Motor neuron (in vitro differentiated cells): ENCODE results near the gene ZNF747. TPM values are rescaled to one million over a fixed set of nuclear protein-coding genes. Genes with fewer than 3 reads are reported as not detected.

Experiments used
- ATAC-seq, 8 experiments: fragments of 200-7000 bp; cut with Tn5 transposase; replicated peaks in 6 of 8; 2 replicates each; pipeline ENCODE4 v1.8.0; 2021; ENCODE audit warnings: mild to moderate bottlenecking in 8 of 8, moderate library complexity in 8 of 8
- H3K27ac ChIP-seq, 2 donors: fragments of 250-450 bp; sonication (Bioruptor Pico); 2 replicates each; pipeline ENCODE4 v1.9.0; 2021; ENCODE audit warnings: antibody characterized with exemption in 2 of 2, mild to moderate bottlenecking in 2 of 2, moderate library complexity in 1 of 2
- H3K4me1 ChIP-seq, 2 donors: fragments of 250-450 bp; sonication (Bioruptor Pico); replicated peaks in 1 of 2; 2 replicates each; pipeline ENCODE4 v1.6.1; 2021; ENCODE audit warnings: antibody characterized with exemption in 2 of 2, mild to moderate bottlenecking in 2 of 2, moderate library complexity in 1 of 2
- H3K4me3 ChIP-seq, 5 donors: fragments of 250-450 bp; sonication (Bioruptor Pico); 2 replicates each; pipeline ENCODE4 v1.9.0; 2021; ENCODE audit warnings: antibody characterized with exemption in 5 of 5, mild to moderate bottlenecking in 5 of 5, moderate library complexity in 4 of 5
- WGBS, 10 experiments: fragments of 450-650 bp; shearing (Covaris generic); methylation state at CpG; one replicate each; pipeline ENCODE4 v1.0.0; 2022; 5-methylcytosine and 5-hydroxymethylcytosine counted together
- in situ Hi-C, 9 experiments: fragments of 400-800 bp; cut with MboI; loops; one replicate each; pipeline ENCODE4 v1.15.0; 2021; ENCODE audit warnings: low sequenced_read_pairs in 9 of 9, low pct_unique_long_range_greater_than_20kb in 2 of 9; ENCODE audit not compliant: unreplicated experiment in 9 of 9
- total RNA-seq, 8 experiments: library from RNA; unstranded; fragments of 300-600 nt; gene quantifications; 2 replicates each; pipeline versions ENCODE4 v1.2.3 to v1.2.4, GENCODE V29; 2022

The ZNF747 gene
- total RNA-seq, 8 experiments from 2014 or later: 5.2 to 15.2 (median 8.1) TPM

DNA sequence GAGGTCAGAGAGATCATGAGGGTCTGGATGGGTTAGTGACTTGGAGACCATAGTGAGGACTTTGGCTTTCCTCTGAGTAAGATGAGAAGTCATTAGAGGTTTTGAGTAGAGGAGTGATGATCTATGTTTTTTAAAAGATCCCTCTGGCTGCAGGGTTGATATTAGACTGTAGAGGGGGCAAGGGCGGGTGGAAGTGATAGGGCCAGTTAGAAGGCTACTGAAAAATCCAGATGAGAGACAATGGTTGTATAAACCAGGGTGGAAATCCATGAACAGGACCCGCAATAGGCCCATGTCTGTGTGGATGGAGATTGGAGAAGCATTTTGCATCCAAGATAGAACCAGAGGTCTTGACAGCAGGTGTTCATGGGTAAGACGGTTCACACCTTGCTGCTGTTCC, 52.3 kb downstream of the ZNF747 start:
- Histone ChIP-seq H3K4me3 (no peak overlapping the region), H3K27ac (no peak overlapping the region), H3K4me1 (no peaks in the 10 kb centered on the region)
- WGBS, 10 experiments: 0 to 93% (median 75%) methylated on average over 1 to 3 of the region's 3 CpGs; no CpG with 5 or more reads in 2 of the 10 experiments
- peak in 3 of 8 experiments; percentile 57 to 75 (median 67) for ATAC-seq
- in situ Hi-C loops: no loop called here

DNA sequence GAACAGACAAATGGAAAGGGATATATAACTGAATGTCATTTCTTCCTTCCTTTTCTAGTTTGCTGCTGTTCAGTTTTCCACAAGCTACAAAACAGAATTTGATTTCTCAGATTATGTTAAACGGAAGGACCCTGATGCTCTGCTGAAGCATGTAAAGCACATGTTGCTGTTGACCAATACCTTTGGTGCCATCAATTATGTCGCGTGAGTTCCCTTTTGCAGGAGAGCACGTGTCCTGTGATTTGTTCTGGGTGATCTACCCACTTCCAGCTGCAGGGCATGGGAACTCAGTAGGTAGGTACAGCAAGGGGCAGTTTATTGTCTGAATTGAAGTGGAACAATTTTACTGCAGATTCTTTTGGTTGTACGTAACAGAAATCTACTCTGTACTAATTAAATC, 53.3 kb downstream of the ZNF747 start:
- H3K27ac ChIP-seq: no peak overlapping the region
- no peaks in the 10 kb centered on the region for H3K4me1 ChIP-seq
- WGBS, 10 experiments: 0 to 95% (median 58%) methylated on average over 1 to 5 of the region's 5 CpGs
- no peak overlapping the region for H3K4me3 ChIP-seq
- ATAC-seq: no peak
- in situ Hi-C loops: no loop called here

Other genes starting within 250 kb of the ZNF747 start
- 10 to 100 TPM; 36.3 to 60.7 (median 44.6) TPM for gene CD2BP2, start 179.6 kb downstream of the ZNF747 start, total RNA-seq
- gene TBC1D10B, start 164.4 kb downstream of the ZNF747 start, total RNA-seq: 10 to 100 TPM; 15.4 to 32.3 (median 21.5) TPM
- gene MYL11, start 160.1 kb downstream of the ZNF747 start, total RNA-seq: 1 to 10 TPM in 3 of 8 experiments, not detected in 5; 1.1 to 7.5 (median 3.0) TPM
- gene SEPTIN1, start 152.3 kb downstream of the ZNF747 start, total RNA-seq: 1 to 10 TPM; 1.8 to 8.3 (median 4.1) TPM
- 10 to 100 TPM in 5 of 8 experiments, 1 to 10 TPM in 3; 2.2 to 49.5 (median 18.4) TPM for gene ZNF48, start 139.4 kb downstream of the ZNF747 start, total RNA-seq
- gene ZNF771, start 127.3 kb downstream of the ZNF747 start, total RNA-seq: 1 to 10 TPM; 1.6 to 6.9 (median 3.7) TPM
- gene DCTPP1, start 104.8 kb downstream of the ZNF747 start, total RNA-seq: 10 to 100 TPM; 16.4 to 50.9 (median 26.7) TPM
- 10 to 100 TPM in 7 of 8 experiments, 1 to 10 TPM in 1; 8.3 to 38.0 (median 17.5) TPM for gene SEPHS2, start 89.0 kb downstream of the ZNF747 start, total RNA-seq
- gene ITGAL, start 62.1 kb downstream of the ZNF747 start, total RNA-seq: 1 to 10 TPM in 2 of 8 experiments, under 1 TPM in 6; 0.05 to 1.9 (median 0.52) TPM
- 10 to 100 TPM; 19.2 to 50.4 (median 36.7) TPM for gene ZNF768, start 8.3 kb downstream of the ZNF747 start, total RNA-seq
- gene ZNF764, start 23.5 kb upstream of the ZNF747 start, total RNA-seq: 10 to 100 TPM in 3 of 8 experiments, 1 to 10 TPM in 5; 3.4 to 13.0 (median 9.3) TPM
- gene ZNF688, start 36.9 kb upstream of the ZNF747 start, total RNA-seq: 10 to 100 TPM in 2 of 8 experiments, 1 to 10 TPM in 6; 4.5 to 13.8 (median 8.0) TPM
- 10 to 100 TPM in 5 of 8 experiments, 1 to 10 TPM in 3; 4.9 to 15.0 (median 11.2) TPM for gene ZNF785, start 50.8 kb upstream of the ZNF747 start, total RNA-seq
- 10 to 100 TPM in 4 of 8 experiments, 1 to 10 TPM in 4; 6.0 to 18.7 (median 10.1) TPM for gene ZNF689, start 75.5 kb upstream of the ZNF747 start, total RNA-seq
- 10 to 100 TPM; 12.4 to 30.7 (median 19.9) TPM for gene PRR14, start 116.1 kb upstream of the ZNF747 start, total RNA-seq
- 10 to 100 TPM; 17.4 to 53.3 (median 29.4) TPM for gene FBRS, start 123.6 kb upstream of the ZNF747 start, total RNA-seq
- 10 to 100 TPM in 5 of 8 experiments, 1 to 10 TPM in 3; 6.1 to 47.8 (median 11.3) TPM for gene SRCAP, start 164.3 kb upstream of the ZNF747 start, total RNA-seq
- 10 to 100 TPM; 12.0 to 35.7 (median 18.6) TPM for gene PHKG2, start 213.6 kb upstream of the ZNF747 start, total RNA-seq
- 10 to 100 TPM in 5 of 8 experiments, 1 to 10 TPM in 3; 4.5 to 24.1 (median 11.4) TPM for gene CFAP119, start 227.2 kb upstream of the ZNF747 start, total RNA-seq
- 100 to 1,000 TPM in 2 of 8 experiments, 10 to 100 TPM in 6; 65.9 to 124 (median 90.3) TPM for gene RNF40, start 227.5 kb upstream of the ZNF747 start, total RNA-seq